Stimulated activated CD4-positive, alpha-beta T cell treated with anti-CD3 and anti-CD28 coated beads, Interleukin-15, amount 100 ng/mL, for 48 hours (primary cell): ENCODE measurements around the gene LRRC8B.
"Not testable (repeated sequence)": the region's sequence is repeated elsewhere in the genome, so short reads cannot be mapped to it uniquely, and the experiment has no call there.

Source experiments
- DNase-seq, 2 donors: peaks; one replicate each; pipeline ENCODE4 v3.0.0-alpha.2; 2020; ENCODE audit warnings: low read depth in 2 of 2

LRRC8B gene

GRCh38 chr1:89584211-89584610 is 59.6 kb downstream of the LRRC8B start:
- no peak for DNase-seq

- no peak for DNase-seq
These were observed 60.2 kb downstream of the LRRC8B start for GRCh38 chr1:89584781-89585180.

- DNase-seq: no peak
These were observed 63.1 kb downstream of the LRRC8B start for GRCh38 chr1:89587729-89588161.

GRCh38 chr1:89588480-89588879 is 63.9 kb downstream of the LRRC8B start:
- no peak for DNase-seq

GRCh38 chr1:89589515-89589914 is 64.9 kb downstream of the LRRC8B start:
- no peak for DNase-seq

- no peak for DNase-seq
These were observed 65.9 kb downstream of the LRRC8B start for GRCh38 chr1:89590341-89591080.

- not testable (repeated sequence) for DNase-seq
These were observed 68.3 kb downstream of the LRRC8B start for GRCh38 chr1:89592861-89593302.

GRCh38 chr1:89594096-89594740 is 69.6 kb downstream of the LRRC8B start:
- no peak for DNase-seq

- no peak for DNase-seq
These were observed 72.1 kb downstream of the LRRC8B start for GRCh38 chr1:89596698-89597097.

GRCh38 chr1:89598450-89599331 is 74.1 kb downstream of the LRRC8B start:
- no peak for DNase-seq

GRCh38 chr1:89599332-89599630 is 74.7 kb downstream of the LRRC8B start:
- no peak for DNase-seq

- DNase-seq: no peak
These were observed 76.0 kb downstream of the LRRC8B start for GRCh38 chr1:89600451-89601224.

- DNase-seq: no peak
These were observed 78.3 kb downstream of the LRRC8B start for GRCh38 chr1:89602871-89603404.

- peak; percentile 49 to 51 for DNase-seq
These were observed 79.2 kb downstream of the LRRC8B start for GRCh38 chr1:89603651-89604413.

- DNase-seq: peak in 1 of 2 donors; percentile 26
These were observed 79.7 kb downstream of the LRRC8B start for GRCh38 chr1:89604414-89604735.

- DNase-seq: no peak
These were observed 81.1 kb downstream of the LRRC8B start for GRCh38 chr1:89605692-89606091.

- DNase-seq: no peak
These were observed 81.8 kb downstream of the LRRC8B start for GRCh38 chr1:89606227-89606980.

GRCh38 chr1:89607156-89607555 is 82.5 kb downstream of the LRRC8B start:
- peak in 1 of 2 donors; percentile 14 for DNase-seq

- no peak for DNase-seq
These were observed 83.1 kb downstream of the LRRC8B start for GRCh38 chr1:89607586-89608318.
